ENCODE measurements around the gene OARD1.

Gene OARD1

DNA sequence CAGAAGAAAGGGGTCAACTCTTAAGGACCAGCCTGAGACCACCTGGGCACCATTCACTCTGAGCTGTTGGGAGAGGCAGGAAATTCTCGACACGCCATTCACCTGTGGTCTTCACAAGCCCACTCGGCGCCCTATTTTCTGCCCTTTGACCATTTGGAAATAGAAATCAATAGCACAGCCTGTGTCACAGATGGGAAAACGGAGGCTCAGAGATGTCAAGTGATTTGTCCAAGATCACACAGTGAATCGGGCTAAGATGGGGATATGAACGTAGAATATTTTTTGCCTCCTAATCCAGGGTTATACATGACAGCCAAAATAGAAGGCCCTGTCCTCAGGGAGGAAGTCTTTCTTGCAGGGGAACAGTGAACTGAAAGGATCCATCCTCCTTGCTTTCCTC lies 22.2 kb downstream of the OARD1 start:
- H3K4me3 ChIP-seq (ENCODE audit: low read length), result no peak overlapping the region
- TF ChIP-seq, protein P1, sequence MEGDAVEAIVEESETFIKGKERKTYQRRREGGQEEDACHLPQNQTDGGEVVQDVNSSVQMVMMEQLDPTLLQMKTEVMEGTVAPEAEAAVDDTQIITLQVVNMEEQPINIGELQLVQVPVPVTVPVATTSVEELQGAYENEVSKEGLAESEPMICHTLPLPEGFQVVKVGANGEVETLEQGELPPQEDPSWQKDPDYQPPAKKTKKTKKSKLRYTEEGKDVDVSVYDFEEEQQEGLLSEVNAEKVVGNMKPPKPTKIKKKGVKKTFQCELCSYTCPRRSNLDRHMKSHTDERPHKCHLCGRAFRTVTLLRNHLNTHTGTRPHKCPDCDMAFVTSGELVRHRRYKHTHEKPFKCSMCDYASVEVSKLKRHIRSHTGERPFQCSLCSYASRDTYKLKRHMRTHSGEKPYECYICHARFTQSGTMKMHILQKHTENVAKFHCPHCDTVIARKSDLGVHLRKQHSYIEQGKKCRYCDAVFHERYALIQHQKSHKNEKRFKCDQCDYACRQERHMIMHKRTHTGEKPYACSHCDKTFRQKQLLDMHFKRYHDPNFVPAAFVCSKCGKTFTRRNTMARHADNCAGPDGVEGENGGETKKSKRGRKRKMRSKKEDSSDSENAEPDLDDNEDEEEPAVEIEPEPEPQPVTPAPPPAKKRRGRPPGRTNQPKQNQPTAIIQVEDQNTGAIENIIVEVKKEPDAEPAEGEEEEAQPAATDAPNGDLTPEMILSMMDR (IDR thresholded peaks at IDR 0.05; ENCODE audit: insufficient read depth, low read depth, low read length, missing control alignments), result no peak
- DNase-seq (ENCODE audit: low read depth), result no peak

DNA sequence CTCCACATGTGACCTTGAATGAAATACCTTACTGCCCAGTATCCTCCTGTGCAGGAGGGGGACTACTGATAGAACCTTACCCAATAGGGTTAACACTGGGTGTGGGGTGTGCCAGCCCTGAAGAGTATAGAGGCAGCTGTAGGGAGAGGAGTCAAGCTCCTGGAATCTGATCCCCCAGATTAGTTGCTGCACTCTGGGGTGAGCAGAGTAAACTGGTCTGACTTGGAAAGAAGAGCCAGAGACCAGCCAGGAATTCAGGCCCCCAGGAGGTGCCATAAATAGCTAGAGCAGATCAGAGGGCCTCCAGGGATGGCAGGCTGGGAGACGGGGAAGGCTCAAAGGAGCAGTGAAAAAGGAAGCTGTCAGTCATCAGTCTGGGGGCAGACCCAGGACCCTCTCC lies 22.6 kb downstream of the OARD1 start:
- peak; percentile 18 for DNase-seq (ENCODE audit: low read depth)
- no peak overlapping the region for H3K4me3 ChIP-seq (ENCODE audit: low read length)
- TF ChIP-seq, protein P1 (IDR thresholded peaks at IDR 0.05; ENCODE audit: insufficient read depth, low read depth, low read length, missing control alignments), result no peak

DNA sequence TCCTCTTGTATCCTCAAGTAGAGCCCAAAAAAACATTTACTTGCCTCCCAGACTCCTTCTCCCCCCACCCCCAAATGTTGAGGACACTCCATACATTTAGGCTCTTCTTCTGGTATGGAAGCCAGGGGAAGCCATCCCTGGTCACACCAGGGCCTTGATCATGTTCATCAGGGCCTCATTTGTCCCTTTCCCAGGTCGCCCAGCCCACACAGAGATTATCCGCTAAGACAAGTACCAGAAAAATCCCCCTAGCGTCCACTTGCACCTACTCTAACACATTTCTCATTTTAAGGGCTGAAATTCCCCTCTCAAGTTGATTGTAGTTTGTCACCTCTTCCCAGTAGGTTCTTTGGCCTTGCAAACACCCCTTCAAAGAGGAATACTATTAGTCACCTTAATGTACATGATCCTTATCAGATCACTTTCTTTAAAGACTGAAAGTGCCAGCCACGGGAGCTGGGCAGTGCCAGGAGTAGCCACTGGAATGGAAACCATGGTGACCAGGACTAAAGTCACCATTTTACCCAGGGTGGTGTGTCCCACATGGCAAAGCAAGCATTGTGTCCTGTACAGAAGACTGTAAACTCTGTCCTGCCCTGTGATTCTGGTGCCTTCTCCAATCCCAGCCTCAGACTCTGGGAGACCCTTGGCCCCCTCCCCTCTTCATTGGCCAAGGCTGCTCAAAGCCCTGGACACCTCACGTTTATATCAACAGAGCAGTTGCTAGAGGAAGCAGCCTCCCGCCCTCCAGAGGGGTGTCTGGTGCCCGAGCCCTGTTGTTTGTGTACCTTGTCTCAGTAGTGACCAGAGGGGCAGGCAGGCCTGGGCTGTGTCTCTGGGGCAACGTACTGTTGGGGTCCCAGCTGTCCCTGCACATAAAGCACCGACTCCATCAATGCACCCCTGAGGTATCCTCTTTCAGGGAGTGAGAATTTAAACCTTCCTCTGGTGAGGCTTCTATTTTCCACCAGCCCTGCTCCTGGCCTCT lies 24.1 kb downstream of the OARD1 start:
- no peak overlapping the region for H3K4me3 ChIP-seq (ENCODE audit: low read length)
- no peak for DNase-seq (ENCODE audit: low read depth)
- TF ChIP-seq, protein P1 (IDR thresholded peaks at IDR 0.05; ENCODE audit: insufficient read depth, low read depth, low read length, missing control alignments), result no peak

DNA sequence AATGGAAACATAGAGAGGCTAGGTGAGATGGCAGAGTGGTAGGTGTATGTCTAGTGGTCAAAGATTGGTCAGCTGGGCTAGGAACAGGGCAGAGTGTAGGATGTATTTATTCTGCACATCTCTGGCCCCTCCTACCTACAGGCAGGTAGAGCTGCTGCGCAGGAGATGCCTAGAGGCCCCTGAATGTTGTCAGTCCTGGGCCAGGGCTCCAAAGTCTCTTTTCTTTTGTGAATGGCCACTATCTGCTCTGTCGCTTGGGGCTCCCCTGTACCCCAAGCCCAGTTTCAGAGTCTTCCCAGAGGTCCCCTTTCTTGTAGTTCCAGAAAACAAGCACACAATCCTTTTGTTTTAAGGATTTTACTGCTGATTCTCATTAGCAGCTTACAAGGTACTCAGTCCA lies 24.9 kb downstream of the OARD1 start:
- no peak overlapping the region for H3K4me3 ChIP-seq (ENCODE audit: low read length)
- TF ChIP-seq, protein P1 (IDR thresholded peaks at IDR 0.05; ENCODE audit: insufficient read depth, low read depth, low read length, missing control alignments), result no peak
- no peak for DNase-seq (ENCODE audit: low read depth)

DNA sequence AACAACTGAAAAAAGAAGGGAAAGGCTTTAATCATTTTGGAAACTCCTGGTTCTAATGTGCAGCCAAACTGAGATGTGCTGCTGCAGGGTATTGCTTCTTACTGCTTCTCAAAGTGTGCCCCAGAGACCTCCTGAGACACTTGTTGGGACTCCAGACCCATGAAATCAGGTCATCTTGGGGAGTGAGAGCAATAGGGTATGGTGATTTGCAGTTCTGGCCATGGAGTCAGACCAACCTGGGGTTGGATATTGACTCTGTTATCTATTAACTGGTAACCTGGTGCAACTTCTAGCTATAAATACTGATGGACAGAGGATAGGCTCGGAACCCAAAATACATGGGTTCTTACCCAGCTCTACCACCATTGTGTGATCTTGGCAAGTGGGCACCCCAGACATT lies 26.1 kb downstream of the OARD1 start:
- no peak overlapping the region for H3K4me3 ChIP-seq (ENCODE audit: low read length)
- no peak for DNase-seq (ENCODE audit: low read depth)
- TF ChIP-seq, protein P1 (IDR thresholded peaks at IDR 0.05; ENCODE audit: insufficient read depth, low read depth, low read length, missing control alignments), result no peak

DNA sequence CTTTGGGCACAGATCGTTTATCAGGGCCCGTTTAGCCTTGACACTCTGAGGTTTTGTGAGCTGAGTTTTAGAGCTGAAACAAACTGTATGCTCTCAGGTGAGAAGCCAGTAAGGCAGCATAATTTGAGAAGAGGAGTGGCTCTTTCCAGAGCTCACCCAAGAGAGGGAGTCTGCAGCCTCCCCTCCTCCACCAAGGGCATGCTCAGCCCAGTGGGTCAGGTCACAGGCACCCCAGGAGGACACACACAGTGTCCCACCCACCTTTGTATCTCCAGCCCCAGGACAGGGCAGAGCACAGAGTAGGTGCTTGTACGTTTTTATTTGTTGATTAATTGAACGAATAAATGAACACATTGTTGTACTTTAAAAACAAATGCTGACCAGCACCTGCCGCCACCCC lies 26.5 kb downstream of the OARD1 start:
- TF ChIP-seq, protein P1 (IDR thresholded peaks at IDR 0.05; ENCODE audit: insufficient read depth, low read depth, low read length, missing control alignments), result no peak

More for the DNA sequence above, 26.5 kb downstream of the OARD1 start:
- no peak overlapping the region for H3K4me3 ChIP-seq (ENCODE audit: low read length)
- DNase-seq (ENCODE audit: low read depth), result no peak
